Ovary (tissue), 9 donors: Measurements from ENCODE around the gene LRRC72. TPM values are rescaled to one million over a fixed set of nuclear protein-coding genes. Genes with fewer than 3 reads are reported as not detected.

ENCODE experiments used
- DNase-seq, 5 donors: peaks; one replicate each; pipeline ENCODE4 v3.0.0-alpha.2; 2019 to 2020
- H3K27ac ChIP-seq, 2 donors: fragments of 200-600 bp; one replicate each; pipeline versions ENCODE4 v1.5.1 to v1.8.0; 2019 to 2022
- H3K27me3 ChIP-seq: fragments of 200-600 bp; one replicate; pipeline ENCODE4 v1.8.0; 2022
- H3K36me3 ChIP-seq: fragments of 200-600 bp; sonication (generic); one replicate; pipeline ENCODE4 v1.5.1; 2019
- H3K4me1 ChIP-seq: one replicate; pipeline ENCODE4 v1.8.1; 2013; ENCODE audit warnings: mild to moderate bottlenecking, moderate library complexity; ENCODE audit not compliant: insufficient read depth
- H3K4me3 ChIP-seq: fragments of 200-600 bp; sonication (generic); one replicate; pipeline ENCODE4 v1.5.1; 2017
- H3K9me3 ChIP-seq, 2 donors: fragments of 200-600 bp in 1 of 2; sonication (generic) in 1 of 2; one replicate each; pipeline versions ENCODE4 v1.5.1 to v1.8.1; 2013 to 2019; ENCODE audit warnings: mild to moderate bottlenecking in 1 of 2, moderate library complexity in 1 of 2
- EP300 ChIP-seq: sonication (generic); formaldehyde crosslinking; IDR thresholded peaks from one replicate; pipeline ENCODE4 v1.6.1; 2017; ENCODE audit warnings: antibody characterized with exemption
- POLR2A ChIP-seq: fragments of 450-650 bp; IDR thresholded peaks from one replicate; pipeline ENCODE4 v1.6.1; 2017; ENCODE audit warnings: antibody characterized with exemption, mild to moderate bottlenecking, moderate library complexity
- WGBS, 3 donors: extraction: QIAGEN DNeasy Blood & Tissue Kit in 1 of 3; methylation state at CpG; one replicate each; pipeline versions ENCODE4 v1.1.5 to v1.1.7; 2013 to 2017; 5-methylcytosine and 5-hydroxymethylcytosine counted together
- intact Hi-C, 4 donors: fragments of 100-400 bp; cut with DNase I; formaldehyde crosslinking; loops; one replicate each; pipeline versions ENCODE4 v1.11.0 to v1.15.1; 2022 to 2023
- polyA plus RNA-seq, 2 donors: library from polyadenylated mRNA; stranded (reverse); fragments of 200-250 nt in 1 of 2; fragments of 350-450 nt in 1 of 2; fragmentation: Illumina TruSeq in 1 of 2; extraction: RNeasy Lipid Tissue Mini Kit (QIAGEN cat#74804) in 1 of 2; gene quantifications; one replicate each; pipeline ENCODE4 v1.2.3, GENCODE V29; 2013 to 2014
- total RNA-seq, 7 donors: library from RNA; depleted of rRNA in 2 of 7; stranded (reverse); fragments of >200 nt in 2 of 7; fragmentation: NEBNext Ultra II Directional in 3 of 7; extraction: Animal tissue kit (Norgen Biotek cat#: 25700) in 3 of 7; gene quantifications; one replicate each; pipeline versions ENCODE4 v1.1.0 to v1.2.4, GENCODE V29; 2016 to 2023
- TF ChIP-seq, protein P1 (sequence below), 3 donors: fragments of 450-650 bp in 2 of 3; fragments of 200-600 bp in 1 of 3; IDR thresholded peaks; one replicate each; pipeline versions ENCODE4 v1.5.1 to v1.8.0; 2016 to 2022; ENCODE audit warnings: antibody characterized with exemption in 3 of 3, mild to moderate bottlenecking in 1 of 3
- donor health status: DM: no; HTN: no; CAD: no; lungs with moderate emphysema.
- donor health status: DM: no; HTN: no; CAD: no.
- donor health status: Bipolar disorder and iron deficiency.
- donor health status: DM: yes; HTN: yes; CAD: no.
- donor health status: DM: no; HTN: no; CAD: no.
- donor health status: DM: yes; HTN: yes; CAD: no.

LRRC72 gene
- total and polyA plus RNA-seq, 9 donors = not detected

DNA sequence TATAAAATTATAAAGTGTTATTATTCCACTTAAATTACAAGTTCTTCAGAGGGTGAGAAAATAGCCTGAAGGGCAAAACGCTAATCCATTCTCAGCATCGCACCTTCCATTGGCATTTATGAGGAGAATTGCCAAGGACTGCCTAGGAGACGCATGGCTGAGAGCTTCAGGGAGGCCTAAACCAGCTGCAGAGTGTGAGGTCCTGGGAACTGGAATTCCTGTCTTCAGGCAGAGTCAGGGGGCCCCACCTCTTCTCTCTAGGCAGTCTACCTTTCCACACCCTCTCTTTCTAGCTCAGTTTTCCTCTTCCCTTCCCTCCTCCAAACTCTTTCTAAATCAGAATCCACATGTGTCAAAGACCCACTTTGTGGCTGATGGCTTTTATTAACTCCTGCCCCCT lies 35.3 kb downstream of the LRRC72 start:
- TF ChIP-seq POLR2A = no peak
- TF ChIP-seq, protein P1, sequence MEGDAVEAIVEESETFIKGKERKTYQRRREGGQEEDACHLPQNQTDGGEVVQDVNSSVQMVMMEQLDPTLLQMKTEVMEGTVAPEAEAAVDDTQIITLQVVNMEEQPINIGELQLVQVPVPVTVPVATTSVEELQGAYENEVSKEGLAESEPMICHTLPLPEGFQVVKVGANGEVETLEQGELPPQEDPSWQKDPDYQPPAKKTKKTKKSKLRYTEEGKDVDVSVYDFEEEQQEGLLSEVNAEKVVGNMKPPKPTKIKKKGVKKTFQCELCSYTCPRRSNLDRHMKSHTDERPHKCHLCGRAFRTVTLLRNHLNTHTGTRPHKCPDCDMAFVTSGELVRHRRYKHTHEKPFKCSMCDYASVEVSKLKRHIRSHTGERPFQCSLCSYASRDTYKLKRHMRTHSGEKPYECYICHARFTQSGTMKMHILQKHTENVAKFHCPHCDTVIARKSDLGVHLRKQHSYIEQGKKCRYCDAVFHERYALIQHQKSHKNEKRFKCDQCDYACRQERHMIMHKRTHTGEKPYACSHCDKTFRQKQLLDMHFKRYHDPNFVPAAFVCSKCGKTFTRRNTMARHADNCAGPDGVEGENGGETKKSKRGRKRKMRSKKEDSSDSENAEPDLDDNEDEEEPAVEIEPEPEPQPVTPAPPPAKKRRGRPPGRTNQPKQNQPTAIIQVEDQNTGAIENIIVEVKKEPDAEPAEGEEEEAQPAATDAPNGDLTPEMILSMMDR (IDR thresholded peaks at IDR 0.05) = no peak
- no peak for TF ChIP-seq EP300
- H3K36me3 ChIP-seq = no peaks in the 10 kb centered on the region
- no peaks in the 10 kb centered on the region for H3K4me1 ChIP-seq
- 85 to 91% (median 87%) methylated on average over 3 of the region's 3 CpGs for WGBS, 3 donors
- H3K27me3 ChIP-seq = no peaks in the 10 kb centered on the region
- intact Hi-C loops = loop anchor here in 2 of 4 donors (10.0 kb wide), 2 partner anchors 477 to 487 kb away; no protein-coding TSS in a partner anchor
- no peak for DNase-seq
- no peak overlapping the region for H3K4me3 ChIP-seq
- H3K9me3 ChIP-seq = no peaks in the 10 kb centered on the region
- no peak overlapping the region for H3K27ac ChIP-seq

DNA sequence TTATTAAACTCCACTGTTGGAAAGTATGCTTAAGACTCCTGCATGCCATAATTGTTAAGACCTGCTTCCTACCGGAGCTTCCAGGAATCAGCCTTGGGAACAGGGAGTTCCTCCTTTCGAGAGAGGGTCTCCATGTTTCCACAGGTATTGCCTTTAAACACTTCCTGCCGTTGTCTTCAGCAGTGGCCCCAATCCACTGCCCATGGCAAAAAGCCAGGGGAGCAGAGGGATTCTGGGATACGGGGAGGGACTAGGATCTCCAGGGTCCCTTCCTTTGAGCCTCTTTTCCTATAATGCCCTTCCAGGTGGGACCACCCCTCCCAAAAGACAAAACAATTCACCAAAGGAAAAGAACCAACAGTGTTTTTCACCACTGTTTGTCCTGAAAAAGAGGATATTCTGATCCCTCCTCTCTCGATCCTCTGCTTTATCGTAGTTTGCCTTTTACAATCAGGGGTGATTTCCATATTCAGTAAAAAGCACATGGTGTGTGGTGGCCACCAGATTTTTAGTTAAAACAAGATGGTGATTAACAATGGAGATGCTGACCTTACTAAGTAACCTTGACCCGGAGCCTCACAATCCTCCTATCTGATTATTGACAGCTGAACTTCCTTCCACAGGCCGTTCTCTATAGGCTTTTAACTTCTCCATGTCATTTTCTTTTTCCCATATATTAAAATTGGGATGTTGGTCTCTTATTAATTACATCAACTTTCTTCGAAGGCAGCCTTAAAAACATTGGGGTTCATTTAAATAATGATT lies 36.0 kb downstream of the LRRC72 start:
- WGBS, 3 donors = 87 to 90% (median 88%) methylated on average over 9 of the region's 9 CpGs
- Histone ChIP-seq H3K27ac (no peak overlapping the region), H3K4me3 (no peak overlapping the region), H3K4me1 (no peaks in the 10 kb centered on the region), H3K36me3 (no peaks in the 10 kb centered on the region), H3K27me3 (no peaks in the 10 kb centered on the region), H3K9me3 (no peaks in the 10 kb centered on the region)
- TF ChIP-seq EP300 = no peak
- DNase-seq = no peak
- intact Hi-C loops = loop anchor here in 2 of 4 donors (10.0 kb wide), 2 partner anchors 478 to 488 kb away; no protein-coding TSS in a partner anchor

DNA sequence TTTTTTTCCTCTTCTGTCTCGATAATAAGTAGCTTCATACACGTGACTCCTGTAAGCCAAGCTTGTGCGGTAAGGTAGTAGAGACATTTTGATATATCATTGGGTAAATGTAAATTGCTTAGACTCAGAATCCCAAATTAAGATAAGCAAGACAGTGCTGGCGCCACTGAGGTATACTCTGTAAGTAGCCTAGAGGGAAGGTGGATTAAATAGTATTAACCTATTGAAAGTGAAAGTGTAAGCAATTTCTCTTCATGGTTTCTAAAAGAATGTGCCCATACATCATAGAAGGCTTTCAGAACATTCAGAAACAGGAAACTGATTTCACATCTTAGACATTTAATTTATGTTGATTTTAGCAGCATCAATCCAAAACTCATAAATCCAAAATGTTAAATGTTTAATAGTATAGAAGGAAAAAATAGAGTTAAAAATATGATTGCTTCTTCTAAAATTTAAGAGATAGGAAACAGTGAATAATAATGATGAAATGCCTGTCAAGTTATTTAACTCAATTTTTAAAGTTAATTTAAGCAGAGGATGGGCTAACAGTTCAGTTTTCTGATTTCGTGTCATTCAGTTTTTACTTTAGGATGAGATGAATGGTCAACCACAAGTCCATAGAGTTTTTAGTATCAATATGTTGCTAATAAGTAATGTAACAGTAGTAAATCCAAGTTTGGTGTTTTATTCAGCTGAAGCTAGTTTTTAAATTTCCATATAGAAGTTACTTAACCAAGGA lies 36.8 kb downstream of the LRRC72 start:
- Histone ChIP-seq H3K27me3 (no peaks in the 10 kb centered on the region), H3K36me3 (no peaks in the 10 kb centered on the region), H3K27ac (no peak overlapping the region), H3K4me3 (no peak overlapping the region), H3K9me3 (no peaks in the 10 kb centered on the region), H3K4me1 (no peaks in the 10 kb centered on the region)
- DNase-seq = no peak
- 81 to 82% (median 81%) methylated on average over 5 of the region's 5 CpGs for WGBS, 3 donors
- TF ChIP-seq, protein P1 (IDR thresholded peaks at IDR 0.05) = no peak
- no peak for TF ChIP-seq EP300
- TF ChIP-seq POLR2A = no peak
- intact Hi-C loops = loop anchor here in 2 of 4 donors (10.0 kb wide), 2 partner anchors 479 to 489 kb away; no protein-coding TSS in a partner anchor

DNA sequence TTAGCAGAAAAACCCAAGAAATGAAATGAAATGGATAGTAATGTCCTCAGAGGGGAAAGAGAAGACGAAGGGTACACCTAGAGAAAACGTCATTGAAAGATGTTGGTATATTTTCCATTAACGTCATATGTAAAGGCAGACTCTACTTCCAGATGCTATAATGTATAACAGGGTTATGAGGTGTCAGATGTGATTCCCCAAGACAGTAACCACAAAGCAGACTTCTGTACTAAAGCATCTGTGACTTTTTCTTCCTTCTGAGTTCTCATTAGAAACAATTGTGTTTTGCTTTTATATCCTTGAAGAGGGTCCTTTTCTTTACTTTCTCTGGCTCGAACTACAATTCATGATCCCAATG lies 37.4 kb downstream of the LRRC72 start:
- Histone ChIP-seq H3K27me3 (no peaks in the 10 kb centered on the region), H3K4me1 (no peaks in the 10 kb centered on the region), H3K9me3 (no peaks in the 10 kb centered on the region), H3K4me3 (no peak overlapping the region), H3K36me3 (no peaks in the 10 kb centered on the region), H3K27ac (no peak overlapping the region)
- TF ChIP-seq, protein P1 (IDR thresholded peaks at IDR 0.05) = no peak
- TF ChIP-seq POLR2A = no peak
- TF ChIP-seq EP300 = no peak
- intact Hi-C loops = loop anchor here in 2 of 4 donors (10.0 kb wide), 2 partner anchors 479 to 489 kb away; no protein-coding TSS in a partner anchor
- no peak for DNase-seq
- 85 to 87% (median 86%) methylated on average over 4 of the region's 4 CpGs for WGBS, 3 donors
